GM19452 (cell line): ENCODE measurements around the gene OR11A1.
"Not testable (repeated sequence)": the region's sequence is repeated elsewhere in the genome, so short reads cannot be mapped to it uniquely, and the experiment has no call there.

Source experiments
- ATAC-seq: cut with Tn5 transposase; IDR thresholded peaks from one replicate; pipeline ENCODE4 v1.9.1; 2021; ENCODE audit not compliant: unreplicated experiment

Gene OR11A1

DNA sequence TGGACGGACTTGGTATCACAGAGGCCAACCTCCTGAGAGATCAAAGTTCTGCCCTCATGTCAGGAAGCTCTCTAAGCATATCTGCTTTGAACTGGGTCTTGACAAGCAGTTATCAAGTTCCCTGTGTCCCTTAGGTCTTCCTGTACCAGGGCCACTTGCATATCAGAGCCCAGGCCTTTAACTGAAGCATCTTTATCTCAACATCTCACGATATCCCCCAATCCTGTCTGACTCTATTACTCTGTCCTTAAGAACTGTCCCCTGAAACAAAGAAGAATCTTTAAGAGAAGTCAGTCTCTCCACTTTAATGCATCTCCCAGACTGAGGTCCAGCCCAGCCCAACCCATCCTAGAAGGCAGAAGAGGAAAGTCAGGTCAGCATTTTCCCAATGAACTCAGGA lies 22.7 kb upstream of the OR11A1 start:
- no peak for ATAC-seq

DNA sequence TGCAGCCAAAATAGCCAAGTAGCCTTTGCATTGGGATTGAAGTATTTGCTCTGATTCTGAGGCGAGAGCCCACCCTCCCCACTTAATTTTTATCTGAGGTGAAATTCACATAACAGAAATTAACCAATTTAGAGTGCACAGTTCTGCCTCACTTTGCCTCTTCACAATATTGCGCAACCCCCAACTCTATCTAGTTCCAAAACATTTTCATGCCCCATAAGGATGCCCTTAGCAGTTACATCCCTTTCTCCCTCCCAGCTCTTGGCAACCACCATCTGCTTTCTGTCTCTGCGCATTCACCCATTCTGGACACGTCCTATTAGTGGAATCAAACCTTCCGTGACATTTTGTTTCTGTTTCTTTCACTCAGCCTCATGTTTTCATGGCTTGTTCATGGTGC lies 21.9 kb upstream of the OR11A1 start:
- ATAC-seq: no peak

DNA sequence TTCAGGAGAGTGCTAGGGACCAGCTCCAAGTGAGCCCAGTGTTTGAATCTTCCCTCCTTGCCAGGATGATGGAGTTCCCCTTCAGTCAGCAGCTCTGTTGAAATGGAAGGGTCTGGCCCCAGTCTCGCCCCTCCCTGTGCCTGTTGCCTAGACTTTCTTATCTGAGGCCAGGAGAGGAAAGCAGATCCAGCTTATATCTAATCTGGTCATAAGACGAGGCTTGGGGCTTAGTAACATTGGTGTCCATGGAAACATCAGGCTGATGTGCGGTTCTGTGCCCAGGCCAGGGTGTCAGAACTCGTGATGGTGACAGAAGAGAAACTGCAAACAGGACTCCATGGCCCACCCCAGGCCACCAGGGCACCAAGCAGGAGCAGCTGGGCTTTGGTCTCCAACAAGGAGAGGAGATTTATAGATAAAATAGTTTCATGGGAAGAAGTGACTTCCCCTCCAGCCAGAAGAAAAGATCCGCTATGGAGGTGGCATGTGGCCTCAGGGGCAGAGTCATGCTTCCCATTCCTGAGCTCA lies 21.1 kb upstream of the OR11A1 start:
- no peak for ATAC-seq

DNA sequence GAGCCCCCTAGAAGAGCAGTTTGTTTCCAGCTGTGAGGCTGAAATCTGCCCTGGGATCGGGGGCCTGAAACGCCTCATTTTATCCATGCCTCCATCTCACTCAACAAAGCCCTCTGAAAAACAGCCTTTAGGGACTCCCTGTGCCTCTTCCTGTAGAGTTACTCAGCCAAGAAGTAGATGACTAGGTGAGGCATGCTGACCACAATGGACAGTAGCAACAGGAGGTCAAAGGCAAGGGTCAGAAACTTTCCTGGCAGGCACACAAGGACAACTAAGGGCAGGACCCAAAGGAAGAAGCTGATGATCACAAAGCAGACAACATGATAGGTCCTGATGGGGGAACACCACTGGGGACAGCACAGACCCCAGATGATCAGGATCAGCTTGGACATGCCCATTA lies 18.1 kb upstream of the OR11A1 start:
- ATAC-seq: no peak

DNA sequence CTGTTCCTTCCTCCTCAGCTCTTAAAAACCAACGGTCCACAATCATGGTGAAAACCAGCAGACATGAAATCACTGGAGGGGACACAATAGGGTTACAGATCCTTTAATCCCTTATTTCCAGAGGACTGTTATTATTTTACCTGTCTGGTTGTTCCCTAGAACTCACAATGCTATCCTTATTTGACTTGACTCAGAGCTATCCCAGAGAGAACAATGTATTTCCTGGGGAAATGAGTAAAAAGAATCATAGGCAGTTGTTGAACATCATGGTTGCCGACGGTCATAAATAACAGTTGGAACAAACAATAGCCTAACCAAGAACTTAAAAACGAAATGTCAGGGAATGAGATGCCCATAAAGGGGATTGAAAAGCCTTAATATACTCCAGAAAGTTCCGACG lies 9.4 kb upstream of the OR11A1 start:
- ATAC-seq: no peak

DNA sequence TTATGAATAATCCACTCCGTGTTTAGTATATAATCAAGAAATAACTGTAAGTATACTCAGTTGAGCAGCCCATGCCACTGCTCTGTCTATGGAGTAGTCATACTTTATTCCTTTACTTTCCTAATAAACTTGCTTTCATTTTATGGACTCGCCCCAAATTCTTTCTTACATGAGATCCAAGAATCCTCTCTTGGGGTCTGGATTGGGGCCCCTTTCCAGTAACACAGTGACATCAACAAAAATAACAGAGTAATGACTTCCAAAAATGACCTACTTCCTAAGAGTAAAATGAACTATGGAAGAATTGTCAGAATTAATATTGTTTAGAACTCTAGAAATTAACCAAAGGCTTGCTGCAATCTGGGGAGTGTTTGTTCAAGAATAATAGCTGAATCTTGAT lies 8.9 kb upstream of the OR11A1 start:
- ATAC-seq: no peak

DNA sequence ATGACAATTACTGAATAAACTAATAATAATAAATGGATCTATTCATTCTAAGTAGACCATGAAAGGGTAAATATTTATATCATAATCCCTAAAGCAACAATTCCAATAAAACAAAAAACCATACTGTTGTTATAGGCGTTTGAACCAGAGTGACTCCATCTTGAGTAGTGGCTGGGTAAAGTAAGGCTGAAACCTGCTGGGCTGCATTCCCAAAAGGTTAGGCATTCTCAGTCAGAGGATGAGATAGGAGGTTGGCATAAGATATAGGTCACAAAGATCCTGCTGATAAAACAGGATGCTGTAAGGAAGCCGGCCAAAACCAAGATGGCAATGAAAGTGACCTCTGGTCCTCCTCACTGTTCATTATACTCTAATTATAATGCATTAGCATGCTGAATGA lies 8.4 kb upstream of the OR11A1 start:
- no peak for ATAC-seq

DNA sequence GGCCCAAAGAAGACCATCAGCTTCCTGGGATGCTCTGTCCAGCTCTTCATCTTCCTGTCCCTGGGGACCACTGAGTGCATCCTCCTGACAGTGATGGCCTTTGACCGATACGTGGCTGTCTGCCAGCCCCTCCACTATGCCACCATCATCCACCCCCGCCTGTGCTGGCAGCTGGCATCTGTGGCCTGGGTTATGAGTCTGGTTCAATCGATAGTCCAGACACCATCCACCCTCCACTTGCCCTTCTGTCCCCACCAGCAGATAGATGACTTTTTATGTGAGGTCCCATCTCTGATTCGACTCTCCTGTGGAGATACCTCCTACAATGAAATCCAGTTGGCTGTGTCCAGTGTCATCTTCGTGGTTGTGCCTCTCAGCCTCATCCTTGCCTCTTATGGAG lies 5.2 kb upstream of the OR11A1 start:
- no peak for ATAC-seq

DNA sequence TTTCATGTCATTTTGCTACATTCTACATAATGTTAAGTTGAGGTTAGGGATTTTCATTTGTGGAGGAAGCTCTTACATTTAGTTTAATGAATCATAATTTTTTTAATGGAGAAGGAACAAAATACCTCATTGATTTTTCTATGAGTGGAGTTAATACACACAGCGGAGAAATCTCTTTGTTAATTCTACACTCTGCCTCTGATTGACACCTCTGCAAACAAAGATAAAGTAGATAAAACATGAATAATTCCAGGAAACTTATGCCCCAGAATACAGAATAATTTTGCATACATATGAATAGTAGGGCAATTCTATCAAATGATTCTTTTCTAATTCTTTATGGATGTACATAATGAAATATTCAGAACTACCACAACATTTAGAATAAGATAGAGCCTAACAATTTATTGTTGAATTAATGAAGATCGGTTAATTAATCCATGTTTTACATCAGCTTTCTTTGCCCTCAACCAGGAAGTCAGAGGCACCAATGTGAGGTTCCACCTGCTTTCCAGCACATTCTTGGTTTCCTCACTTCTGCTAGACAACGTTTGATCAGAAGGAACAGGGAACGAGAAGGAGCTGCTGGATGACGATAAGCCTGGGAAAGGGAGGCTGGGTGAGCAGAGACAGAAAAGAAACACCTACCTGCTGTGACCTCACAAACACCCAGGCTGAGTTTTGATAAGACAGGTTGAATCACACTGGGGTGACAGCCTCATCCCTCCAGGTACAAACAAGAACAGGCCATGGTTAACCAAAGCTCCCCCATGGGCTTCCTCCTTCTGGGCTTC lies 4.3 kb upstream of the OR11A1 start:
- no peak for ATAC-seq

DNA sequence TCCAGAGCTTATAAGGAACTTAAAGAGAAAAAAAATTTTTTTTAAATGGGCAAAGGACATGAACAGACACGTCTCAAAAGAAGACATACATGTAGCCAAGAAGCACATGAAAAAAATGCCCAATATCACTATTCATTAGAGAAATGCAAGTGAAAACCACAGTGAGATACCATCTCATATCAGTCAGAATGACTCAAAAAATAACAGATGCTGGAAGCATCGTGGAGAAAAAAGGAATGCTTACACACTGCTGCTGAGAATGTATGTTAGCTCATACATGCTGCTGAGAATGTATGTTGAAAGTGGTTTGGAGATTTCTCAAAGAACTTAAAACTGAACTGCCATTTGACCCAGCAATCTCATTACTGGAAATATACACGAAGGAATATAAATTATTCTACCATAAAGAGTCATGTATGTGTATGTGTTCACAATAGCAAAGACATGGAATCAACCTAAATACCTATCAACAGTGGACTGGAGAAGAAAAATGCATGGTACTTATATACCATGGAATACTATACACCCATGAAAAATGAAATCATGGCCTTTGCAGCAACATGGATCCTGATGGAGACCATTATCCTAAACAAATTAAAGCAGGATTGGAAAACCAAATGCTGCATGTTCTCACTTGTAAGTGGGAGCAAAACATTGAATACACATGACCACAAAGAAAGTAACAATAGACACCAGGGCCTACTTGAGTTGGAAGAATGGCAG lies 5.2 kb downstream of the OR11A1 start:
- no peak for ATAC-seq

DNA sequence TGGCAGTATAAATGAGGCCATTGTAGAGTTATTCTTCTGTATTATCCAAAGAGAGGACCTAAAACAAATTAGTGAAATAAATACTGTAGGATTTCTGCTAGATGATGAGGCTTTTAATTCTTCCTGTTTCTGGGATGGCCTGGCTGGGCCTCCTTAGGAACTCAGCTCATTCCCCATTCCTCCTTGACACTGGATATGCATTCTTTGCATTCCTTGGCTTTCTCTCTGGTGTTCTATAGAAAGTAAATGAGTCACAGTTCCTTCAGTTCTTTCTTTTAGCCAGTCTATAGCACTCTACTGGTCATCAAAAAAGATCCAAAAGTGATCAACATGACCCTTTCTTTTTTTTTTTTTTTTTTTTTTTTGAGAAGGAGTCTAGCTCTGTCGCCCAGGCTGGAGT lies 9.2 kb downstream of the OR11A1 start:
- no peak for ATAC-seq

DNA sequence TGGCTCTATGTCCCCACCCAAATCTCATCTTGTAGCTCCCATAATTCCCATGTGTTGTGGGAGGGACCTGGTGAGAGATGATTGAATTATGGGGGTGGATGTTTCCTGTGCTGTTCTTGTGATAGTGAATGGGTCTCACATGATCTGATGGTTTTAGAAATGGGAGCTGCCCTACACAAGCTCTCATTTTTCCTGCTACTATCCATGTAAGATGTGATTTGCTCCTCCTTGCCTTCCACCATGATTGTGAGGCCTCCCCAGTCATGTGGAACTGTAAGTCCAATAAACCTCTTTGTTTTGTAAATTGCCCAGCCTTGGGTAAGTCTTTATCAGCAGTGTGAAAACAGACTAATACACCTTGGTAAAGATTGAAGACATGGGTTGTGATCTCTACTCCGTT lies 12.8 kb downstream of the OR11A1 start:
- not testable (repeated sequence) for ATAC-seq

DNA sequence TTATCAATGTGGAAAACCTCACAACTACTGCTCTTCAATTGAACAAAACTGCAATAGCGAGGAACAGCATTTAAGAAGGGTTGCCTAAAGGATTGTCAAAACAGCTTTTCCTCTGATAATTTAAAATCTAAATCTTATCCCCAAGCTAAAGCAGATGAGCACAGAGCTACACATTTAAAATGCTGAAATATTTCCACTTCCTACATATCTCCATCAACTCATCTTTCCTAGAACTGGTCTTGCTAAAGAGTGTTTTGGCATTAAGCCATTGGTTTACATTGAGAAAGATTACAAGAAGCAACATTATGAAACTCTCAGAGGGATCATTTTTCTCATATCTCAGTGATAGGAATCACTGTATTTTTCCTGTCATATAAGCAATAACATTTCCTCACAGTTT lies 14.2 kb downstream of the OR11A1 start:
- no peak for ATAC-seq

DNA sequence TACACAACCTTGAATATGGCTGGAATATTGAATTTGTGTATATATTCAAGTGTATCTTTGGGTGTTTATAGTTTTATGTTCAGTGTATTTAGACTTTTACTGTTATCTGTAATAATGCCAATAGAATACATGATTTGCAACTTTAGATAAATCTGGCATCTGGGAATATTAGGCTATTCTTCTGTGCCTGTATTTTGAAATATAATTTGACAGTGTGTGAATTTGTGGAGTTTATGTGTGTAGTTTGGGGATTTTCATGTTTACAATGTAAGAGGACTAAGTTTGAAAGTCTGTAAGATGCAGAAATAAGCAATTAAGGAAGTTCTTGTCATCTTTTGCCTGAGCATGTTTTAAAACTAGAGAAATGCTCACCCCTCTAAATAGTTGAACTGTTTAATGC lies 17.9 kb downstream of the OR11A1 start, which contains the start of gene OR10C1:
TSS of gene OR10C1 (plus strand) at position 301 of the 400 bp plus-strand sequence. CDS start 710 bp downstream, outside the sequence.
- no peak for ATAC-seq

DNA sequence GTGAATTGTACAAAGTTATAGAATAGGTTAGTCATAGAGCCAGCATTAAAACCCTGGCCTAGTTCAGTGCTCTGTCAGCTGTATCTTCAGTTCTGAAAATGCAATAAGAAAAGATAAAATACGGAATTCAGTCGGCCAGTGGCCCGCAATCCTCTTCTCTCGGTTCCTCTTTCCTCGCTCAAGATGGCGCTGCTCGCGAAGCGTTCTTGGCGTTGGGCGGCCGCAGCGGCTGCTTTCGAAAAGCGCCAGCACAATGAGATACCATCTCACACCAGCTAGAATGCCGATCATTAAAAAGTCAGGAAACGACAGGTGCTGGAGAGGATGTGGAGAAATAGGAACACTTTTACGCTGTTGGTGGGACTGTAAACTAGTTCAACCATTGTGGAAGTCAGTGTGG lies 20.1 kb downstream of the OR11A1 start:
- not testable (repeated sequence) for ATAC-seq

DNA sequence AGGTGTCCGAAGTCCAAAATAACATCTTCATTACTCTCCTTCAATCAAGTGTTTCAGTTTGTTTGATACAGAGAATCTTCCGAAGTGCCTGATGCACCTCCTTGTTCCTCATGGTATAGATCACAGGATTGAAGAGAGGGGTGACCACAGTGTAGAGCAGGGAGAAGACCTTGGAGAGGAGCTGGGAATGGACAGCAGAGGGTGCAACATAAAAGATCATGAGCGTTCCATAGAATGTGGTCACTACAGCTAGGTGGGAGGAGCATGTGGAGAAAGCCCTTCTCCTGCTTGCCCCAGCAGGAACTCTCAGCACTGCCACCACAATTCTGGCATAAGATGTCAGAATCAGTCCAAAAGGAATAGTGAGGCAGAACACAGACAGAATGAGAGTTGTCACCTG lies 30.2 kb downstream of the OR11A1 start:
- no peak for ATAC-seq

DNA sequence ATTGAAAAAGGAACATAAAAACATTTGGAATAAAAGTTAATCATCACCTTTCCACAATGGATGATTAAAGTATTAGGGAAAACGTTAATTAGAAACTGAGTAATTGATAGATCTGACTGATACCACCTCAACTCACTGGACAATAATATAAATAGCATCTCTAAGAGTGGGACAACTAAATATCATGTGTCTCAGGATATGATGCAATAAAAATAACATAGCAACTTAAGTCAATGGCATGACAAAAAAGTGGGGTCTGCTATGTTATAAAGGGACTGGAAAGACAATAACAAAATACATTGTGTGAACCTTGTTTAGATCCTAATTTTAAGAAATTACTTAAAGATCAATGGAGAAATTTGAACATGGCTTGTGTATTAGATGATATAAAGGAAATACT lies 31.8 kb downstream of the OR11A1 start:
- no peak for ATAC-seq

DNA sequence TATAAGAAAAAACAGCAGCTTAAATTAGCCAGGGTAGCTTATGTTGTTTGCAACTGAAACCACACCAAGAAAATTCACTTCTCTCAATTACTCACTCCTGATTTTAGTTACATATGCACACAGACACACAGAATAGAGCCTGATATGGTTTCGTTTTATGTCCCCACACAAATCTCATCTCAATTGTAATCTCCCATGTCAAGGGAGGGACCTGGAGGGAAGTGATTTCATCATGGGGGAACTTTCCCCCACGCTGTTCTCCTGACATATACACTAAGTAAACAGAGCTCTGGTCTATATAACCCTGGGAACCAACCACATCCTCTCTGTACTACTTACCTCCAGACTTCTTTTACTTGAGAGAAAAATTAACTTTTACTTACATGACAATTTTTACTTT lies 32.3 kb downstream of the OR11A1 start:
- no peak for ATAC-seq

DNA sequence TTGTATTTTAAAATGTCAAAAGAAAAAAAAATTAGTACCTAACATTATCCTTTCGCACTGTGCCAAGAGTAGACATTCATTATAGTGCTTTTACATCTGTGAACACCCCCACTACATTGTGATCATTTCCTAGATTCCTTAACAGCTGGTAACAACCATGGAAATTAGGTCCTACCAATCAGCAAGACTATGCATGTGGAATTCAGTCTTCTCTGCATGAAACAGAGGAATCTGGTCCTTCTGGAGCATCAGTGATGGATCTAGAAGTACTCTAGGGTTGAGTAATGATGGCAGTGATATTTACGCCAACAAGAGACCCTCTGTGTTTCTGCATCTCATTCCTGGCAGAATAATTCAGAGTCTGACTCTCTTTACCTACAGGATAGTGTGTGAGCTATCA lies 32.7 kb downstream of the OR11A1 start:
- no peak for ATAC-seq

DNA sequence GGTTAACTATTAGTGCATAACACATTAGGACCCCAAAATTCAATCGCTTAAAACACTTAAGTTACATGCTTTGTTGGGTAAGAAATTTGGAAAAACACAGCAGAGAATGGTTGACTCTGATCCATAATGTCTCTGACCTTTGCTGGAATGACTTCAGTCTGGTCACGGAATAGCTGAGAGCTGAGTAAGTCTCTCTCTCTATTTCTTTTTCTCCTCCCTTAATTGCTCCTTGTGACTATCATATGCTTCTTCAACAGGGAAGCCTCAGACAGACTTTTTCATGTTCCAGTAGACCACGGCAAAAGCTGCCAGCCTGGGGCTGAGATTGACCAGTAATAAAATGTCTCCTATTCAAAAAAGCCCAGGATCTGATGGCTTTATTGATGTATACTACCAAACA lies 37.4 kb downstream of the OR11A1 start:
- no peak for ATAC-seq

DNA sequence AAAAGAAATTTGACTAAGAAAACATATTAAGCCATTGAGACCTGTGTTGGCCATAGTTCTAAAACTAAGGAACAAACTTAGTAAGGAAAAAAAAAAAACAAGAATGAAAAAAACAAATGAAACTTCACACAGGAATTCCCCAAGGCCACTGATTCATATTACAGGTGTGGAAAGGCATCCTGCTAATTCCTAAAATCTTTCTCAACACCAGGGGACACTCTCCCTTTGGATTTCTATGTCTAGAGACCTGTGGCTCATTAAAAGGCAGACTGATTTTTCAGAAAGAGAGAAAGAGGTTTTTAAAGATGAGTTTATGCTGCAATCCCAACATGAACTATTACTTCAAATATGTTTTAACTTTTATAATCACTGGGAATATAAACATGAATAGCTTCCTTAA lies 42.3 kb downstream of the OR11A1 start, which contains the start of gene OR12D1:
TSS of gene OR12D1 (plus strand) at position 341 of the 400 bp plus-strand sequence.
- no peak for ATAC-seq

DNA sequence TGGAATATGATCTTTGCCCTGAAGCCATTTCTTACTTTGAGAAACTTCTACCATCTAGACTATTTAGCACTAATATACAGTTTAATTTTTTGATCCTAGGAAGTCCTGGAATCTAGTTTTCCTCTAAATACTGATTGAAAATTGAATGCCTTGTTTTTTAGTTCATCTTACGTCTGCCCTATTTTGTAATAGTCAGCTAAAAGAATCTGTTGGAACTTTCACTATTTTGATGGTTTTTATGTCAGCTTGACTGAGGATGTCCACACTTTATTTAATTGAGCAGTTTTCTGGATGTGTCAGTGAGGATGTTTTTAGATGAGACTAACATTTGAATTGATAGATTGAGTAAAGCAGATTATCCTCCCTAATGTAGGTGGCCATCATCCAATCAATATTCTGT lies 53.1 kb downstream of the OR11A1 start:
- ATAC-seq: no peak
